NCI-H82 treated with DMSO at 0.1 percent for 48 hours (cell line): Measurements from ENCODE around the gene DLG4.
"Not testable (repeated sequence)": the region's sequence is repeated elsewhere in the genome, so short reads cannot be mapped to it uniquely, and the experiment has no call there.

ENCODE experiments used
- DNase-seq: peaks from one replicate; lab custom pipeline; 2025; ENCODE audit not compliant: unreplicated experiment; lab: John Stamatoyannopoulos, UW

DLG4 gene

DNA sequence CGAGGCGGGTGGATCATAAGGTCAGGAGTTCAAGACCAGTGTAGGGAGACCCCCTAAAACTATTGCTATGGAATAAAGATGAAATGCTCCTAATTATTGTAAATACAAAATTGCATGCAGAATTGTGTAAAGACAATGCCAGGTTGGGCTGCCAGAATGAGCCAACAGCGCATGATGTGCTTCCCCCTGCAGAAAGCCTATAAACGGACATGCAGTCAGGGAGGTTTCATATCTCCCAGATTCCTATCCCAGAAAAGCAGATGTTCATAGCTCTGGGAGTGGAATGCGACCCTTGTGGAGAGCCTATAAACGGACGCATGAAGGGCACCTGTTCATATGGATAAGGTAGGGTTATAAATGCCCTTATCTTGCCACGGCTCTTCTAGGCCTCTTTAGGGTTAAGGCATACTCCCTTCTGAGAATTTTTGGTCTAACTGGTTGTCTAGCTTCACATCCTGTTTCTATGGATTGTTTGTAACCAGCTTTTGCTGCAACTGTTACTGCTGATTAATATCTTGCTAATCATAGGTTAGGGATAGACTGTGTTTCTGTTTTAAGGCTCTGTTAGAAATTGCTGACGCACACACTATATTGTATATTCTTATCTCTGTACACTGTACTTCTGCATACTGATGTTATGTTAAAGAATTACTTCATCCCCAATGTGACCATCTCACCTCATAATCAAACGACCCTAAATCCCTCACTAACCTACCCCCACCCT is 50.6 kb downstream of the DLG4 start:
- DNase-seq: not testable (repeated sequence)

DNA sequence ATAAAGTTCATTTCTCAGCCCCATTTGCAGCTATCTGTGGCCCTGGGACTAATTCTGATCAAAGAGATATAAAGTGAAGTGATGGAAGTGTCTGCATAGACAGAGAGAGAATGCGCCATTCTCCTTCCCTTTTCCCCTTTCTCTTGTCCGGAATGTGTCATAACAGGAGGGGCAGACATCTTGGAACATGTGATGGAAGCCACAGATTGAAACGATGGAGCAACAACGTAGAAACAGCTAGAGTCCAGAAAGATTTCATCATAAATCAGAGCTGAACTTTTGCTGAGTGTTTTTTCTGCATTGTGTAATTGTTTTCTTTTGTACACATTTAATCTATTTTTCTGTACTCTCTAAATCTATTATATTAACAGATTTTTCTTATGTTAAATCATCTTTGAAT is 51.8 kb downstream of the DLG4 start:
- DNase-seq: no peak

- no peak for DNase-seq
Observed at GRCh38 chr17:7166873-7167272, 52.8 kb downstream of the DLG4 start.

DNA sequence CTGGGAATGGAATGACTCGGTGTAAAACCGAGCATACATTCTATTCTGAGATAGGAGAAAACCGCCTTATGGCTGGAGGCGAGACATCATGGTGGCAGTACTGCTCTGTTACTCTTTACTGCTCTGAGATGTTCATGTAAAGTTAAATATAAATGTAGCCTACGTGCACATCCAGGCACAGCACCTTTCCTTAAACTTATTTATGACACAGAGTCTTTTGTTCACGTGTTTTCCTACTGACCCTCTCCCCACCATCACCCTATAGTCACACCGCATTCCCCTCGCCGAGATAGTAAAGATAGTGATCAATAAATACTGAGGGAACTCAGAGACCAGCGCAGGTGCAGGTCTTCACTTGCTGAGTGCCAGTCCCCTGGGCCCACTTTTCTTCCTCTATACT is 60.1 kb downstream of the DLG4 start:
- DNase-seq: not testable (repeated sequence)

DNA sequence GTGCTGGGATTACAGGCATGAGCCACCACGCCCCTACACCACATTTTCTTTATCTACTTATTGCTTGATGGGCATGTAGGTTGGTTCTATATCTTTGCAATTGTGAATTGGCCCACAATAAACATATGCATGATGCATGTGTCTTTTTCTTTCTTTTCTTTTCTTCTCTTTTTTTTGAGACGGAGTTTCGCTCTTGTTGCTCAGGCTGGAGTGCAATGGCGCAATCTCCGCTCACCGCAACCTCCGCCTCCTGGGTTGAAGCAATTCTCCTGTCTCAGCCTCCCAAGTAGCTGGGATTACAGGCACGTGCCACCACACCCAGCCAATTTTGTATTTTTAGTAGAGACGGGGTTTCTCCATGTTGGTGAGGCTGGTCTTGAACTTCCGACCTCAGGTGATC is 61.2 kb downstream of the DLG4 start:
- DNase-seq: not testable (repeated sequence)

GRCh38 chr17:7156342-7156940 is 63.2 kb downstream of the DLG4 start:
- no peak for DNase-seq

GRCh38 chr17:7147772-7148171 is 71.9 kb downstream of the DLG4 start:
- no peak for DNase-seq

DNA sequence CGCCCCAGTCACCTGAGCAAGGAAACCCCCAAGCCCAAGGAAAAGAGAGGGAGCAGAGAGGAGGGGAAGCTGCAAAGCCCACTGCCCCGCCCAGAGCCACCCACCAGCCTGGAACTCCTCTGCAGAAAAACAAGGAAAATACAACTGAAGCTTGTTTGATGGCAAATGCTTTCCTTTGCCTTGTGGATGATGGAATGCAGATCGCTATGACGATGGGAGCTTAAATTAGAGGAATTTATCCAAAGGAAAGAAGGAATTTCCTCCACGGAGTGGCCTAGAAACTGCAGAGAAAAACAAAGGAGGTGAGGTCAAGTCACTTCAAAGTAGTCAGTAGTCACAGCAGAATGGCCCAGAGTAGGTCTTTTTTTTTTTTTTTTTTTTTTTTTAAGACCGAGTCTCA is 73.5 kb downstream of the DLG4 start:
- DNase-seq: no peak

- DNase-seq: no peak
Observed at GRCh38 chr17:7144213-7144612, 75.4 kb downstream of the DLG4 start.

DNA sequence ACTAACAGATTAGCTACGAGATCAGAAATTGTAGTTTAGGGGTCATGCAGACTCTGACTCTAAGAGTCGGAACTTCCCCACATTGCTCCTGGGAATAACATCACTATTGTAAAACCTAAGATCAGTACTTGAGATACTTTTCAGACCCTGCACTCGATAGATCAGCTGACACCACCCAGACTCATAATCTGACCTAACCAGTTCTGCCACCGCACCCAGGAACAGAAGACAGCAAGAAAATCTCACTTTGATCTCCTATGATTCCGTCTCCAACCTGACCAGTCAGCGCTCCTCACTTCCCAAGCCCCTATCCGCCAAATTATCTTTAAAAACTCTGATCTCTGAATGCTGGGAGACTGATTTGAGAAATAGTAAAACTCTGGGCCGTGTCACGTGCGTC is 77.8 kb downstream of the DLG4 start:
- no peak for DNase-seq

DNA sequence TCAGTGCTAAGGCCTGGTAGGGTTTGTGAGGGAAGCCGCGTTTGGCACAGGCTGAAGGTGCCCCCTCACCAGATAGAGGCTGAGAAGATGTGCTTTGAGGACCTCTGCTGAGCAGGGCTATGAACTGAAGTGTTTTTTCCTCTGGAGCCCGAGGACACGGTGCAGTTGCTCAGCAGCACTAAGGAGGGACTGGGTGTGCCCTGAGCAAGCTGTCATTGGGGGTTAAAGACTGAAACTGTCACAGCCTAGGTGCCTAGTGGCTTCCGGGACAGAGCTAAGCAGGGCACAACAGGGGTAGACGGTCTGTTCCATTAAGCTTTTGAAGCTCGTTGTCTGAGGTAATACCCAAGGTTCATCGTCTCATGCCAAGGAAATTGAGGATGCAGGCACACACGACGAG is 80.2 kb downstream of the DLG4 start:
- DNase-seq: no peak

GRCh38 chr17:7138800-7139381 is 80.7 kb downstream of the DLG4 start:
- no peak for DNase-seq

DNA sequence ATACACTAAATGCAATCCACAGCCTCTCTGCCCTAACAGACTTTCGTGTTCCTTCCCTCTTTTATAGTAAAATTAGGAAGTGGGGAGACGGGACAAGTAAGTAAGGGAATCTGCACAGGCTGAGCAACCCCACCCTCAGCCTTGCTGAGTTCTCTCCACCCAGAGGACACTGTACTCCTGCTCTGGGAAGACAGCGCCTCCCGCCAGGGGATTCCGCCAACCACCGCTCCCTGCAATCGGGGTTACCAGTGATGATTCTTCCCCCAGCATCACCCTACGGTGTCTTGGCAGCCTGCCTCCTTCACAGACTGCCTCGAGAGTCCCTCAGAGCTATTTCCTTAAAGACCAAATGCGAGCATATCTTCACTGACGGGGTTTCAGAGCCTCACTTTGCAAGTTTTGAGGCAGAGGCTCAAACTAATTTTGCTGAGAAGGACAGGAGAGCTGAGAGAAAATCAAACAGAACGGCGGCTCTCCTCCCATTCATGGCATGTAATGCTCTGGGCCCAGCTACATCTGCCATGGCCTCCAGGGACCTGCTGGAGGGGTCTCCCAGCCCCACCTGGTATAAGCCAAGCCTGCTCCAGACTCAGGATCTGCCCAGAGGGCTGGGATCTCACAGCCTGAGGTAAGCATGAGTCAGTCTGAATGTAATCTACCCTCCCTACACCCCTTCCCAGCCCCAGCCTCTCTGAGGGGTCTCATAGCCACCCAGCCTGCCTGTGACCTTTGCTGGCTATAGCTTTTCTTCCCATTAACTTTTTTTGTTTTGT is 82.3 kb downstream of the DLG4 start:
- no peak for DNase-seq
